Adipose tissue (tissue), 3 donors: ENCODE data around the gene STAB1. TPM values are rescaled to one million over a fixed set of nuclear protein-coding genes. Genes with fewer than 3 reads are reported as not detected.

Experiments used
- H3K27ac ChIP-seq: one replicate; pipeline ENCODE4 v1.5.1; 2013; ENCODE audit warnings: low read depth, low read length
- WGBS, 3 donors: extraction: QIAGEN DNeasy Blood & Tissue Kit; methylation state at CpG; one replicate each; pipeline ENCODE4 v1.1.7; 2013; 5-methylcytosine and 5-hydroxymethylcytosine counted together
- polyA plus RNA-seq, 3 donors: library from polyadenylated mRNA; stranded (reverse); fragments of 200-250 nt; gene quantifications; one replicate each; pipeline ENCODE4 v1.2.3, GENCODE V29; 2013
- donor health status: healthy with polysubstance abuse.
- donor health status: Bipolar disorder and iron deficiency.
- donor health status: healthy.

The STAB1 gene
- polyA plus RNA-seq, 3 donors, result 22.6 to 199 (median 166) TPM

GRCh38 chr3:52456169-52456799, 38.9 kb upstream of the STAB1 start:
- WGBS, 3 donors, result 10 to 25% (median 15%) methylated on average over 12 to 13 of the region's 13 CpGs
- no peak overlapping the region for H3K27ac ChIP-seq

- 68 to 84% (median 81%) methylated on average over 5 of the region's 5 CpGs for WGBS, 3 donors
Observed at GRCh38 chr3:52456800-52457183, 38.3 kb upstream of the STAB1 start.

DNA sequence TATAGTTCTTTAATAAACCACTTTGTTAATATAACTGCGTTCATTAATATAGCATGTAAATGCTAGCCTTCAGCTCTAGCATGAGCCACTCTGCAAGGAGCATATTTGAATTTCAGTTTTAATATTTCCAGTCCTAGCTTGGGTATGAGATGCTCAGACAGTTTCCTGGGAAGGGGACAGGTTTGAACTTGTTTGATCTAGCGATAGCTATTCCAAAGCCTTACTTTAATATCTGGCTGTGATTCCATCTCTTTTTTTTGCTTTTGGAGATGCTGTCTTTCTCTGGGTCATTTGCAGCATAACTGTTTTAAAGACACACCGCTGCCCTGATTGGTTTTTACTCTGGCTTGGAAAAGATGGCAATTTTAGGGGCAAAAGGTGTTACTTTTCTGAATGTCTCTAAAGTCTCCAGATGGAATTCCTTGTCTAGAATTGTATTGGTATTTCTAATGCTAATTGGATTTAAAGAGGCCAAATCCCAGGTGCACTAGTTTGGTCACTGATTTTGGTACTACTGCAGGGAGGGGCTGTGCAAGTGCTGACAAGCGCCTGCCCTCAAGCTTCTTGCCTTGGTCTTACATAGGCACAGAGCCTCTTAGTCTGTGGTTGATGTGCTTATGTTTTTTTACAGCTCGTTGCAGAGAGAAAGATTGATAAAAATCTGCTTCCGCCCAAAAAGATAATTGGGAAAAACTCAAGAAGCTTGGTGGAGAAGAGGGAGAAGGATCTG, 36.9 kb upstream of the STAB1 start:
- 80 to 82% (median 81%) methylated on average over 6 of the region's 6 CpGs for WGBS, 3 donors
- no peak overlapping the region for H3K27ac ChIP-seq

More at GRCh38 chr3:52456800-52457183, 38.3 kb upstream of the STAB1 start:
- no peak overlapping the region for H3K27ac ChIP-seq

GRCh38 chr3:52458770-52459545, 36.2 kb upstream of the STAB1 start:
- H3K27ac ChIP-seq, result no peak overlapping the region
- WGBS, 3 donors, result 91 to 97% (median 91%) methylated on average over 14 of the region's 14 CpGs

DNA sequence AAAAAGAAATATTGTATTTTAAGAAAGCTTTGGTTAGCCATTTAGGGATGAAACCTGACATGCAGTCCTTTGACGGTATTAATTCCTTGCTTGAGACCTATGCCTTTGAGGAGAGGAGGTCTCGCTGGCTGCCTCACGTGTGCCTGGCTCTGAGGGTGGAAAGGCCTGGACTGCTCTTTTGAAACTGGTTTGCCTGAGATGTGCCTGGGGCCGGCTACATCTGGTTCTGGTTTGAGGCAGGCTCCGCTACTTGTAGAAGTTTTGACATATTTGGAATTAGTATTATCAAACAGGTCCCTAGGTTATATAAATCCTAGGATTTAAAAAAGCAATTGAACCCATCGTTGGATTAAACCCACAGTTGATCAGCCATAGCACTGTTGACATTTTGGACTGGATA, 33.3 kb upstream of the STAB1 start:
- H3K27ac ChIP-seq, result no peak overlapping the region
- WGBS, 3 donors, result 82 to 89% (median 88%) methylated on average over 6 of the region's 6 CpGs

DNA sequence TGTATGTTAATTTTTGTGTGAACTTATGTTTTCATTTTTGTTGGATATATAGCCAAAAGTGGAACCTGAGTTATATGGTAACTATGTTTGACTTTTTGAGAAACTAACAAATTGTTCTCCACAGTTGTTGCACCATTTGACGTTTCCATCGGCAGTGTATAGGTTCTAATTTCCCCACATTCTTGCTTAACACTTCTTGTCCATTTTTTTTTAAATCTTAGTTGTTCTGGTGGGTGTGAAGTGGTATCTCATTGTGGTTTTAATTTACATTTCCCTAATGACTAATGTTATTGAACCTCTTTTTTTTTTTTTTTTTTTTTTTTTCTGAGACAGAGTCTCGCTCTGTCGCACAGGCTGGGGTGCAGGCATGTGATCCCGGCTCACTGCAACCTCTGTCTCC, 31.7 kb upstream of the STAB1 start:
- H3K27ac ChIP-seq, result no peak overlapping the region
- WGBS, 3 donors, result 74 to 85% (median 84%) methylated on average over 5 of the region's 5 CpGs

GRCh38 chr3:52468336-52468735, 26.8 kb upstream of the STAB1 start:
- WGBS, 3 donors, result 47 to 77% (median 49%) methylated on average over 9 of the region's 9 CpGs
- no peak overlapping the region for H3K27ac ChIP-seq

- WGBS, 3 donors, result 75 to 79% (median 79%) methylated on average over 5 of the region's 5 CpGs
- H3K27ac ChIP-seq, result no peak overlapping the region
Observed at GRCh38 chr3:52469001-52469400, 26.1 kb upstream of the STAB1 start.

- H3K27ac ChIP-seq, result no peak overlapping the region
- WGBS, 3 donors, result 91 to 96% (median 95%) methylated on average over 4 of the region's 4 CpGs
Observed at GRCh38 chr3:52470920-52471319, 24.2 kb upstream of the STAB1 start.

- H3K27ac ChIP-seq, result no peak overlapping the region
- WGBS, 3 donors, result 54 to 62% (median 59%) methylated on average over 26 of the region's 26 CpGs
Observed at GRCh38 chr3:52471371-52472238, 23.5 kb upstream of the STAB1 start.

- H3K27ac ChIP-seq, result no peak overlapping the region
- 70 to 73% (median 71%) methylated on average over 14 of the region's 14 CpGs for WGBS, 3 donors
Observed at GRCh38 chr3:52472239-52473000, 22.7 kb upstream of the STAB1 start.

- H3K27ac ChIP-seq, result no peak overlapping the region
- 82 to 88% (median 85%) methylated on average over 5 of the region's 5 CpGs for WGBS, 3 donors
Observed at GRCh38 chr3:52473026-52473425, 22.1 kb upstream of the STAB1 start.

GRCh38 chr3:52477076-52477795, 17.9 kb upstream of the STAB1 start:
- no peak overlapping the region for H3K27ac ChIP-seq
- WGBS, 3 donors, result 93 to 95% (median 94%) methylated on average over 16 of the region's 16 CpGs

- no peak overlapping the region for H3K27ac ChIP-seq
- 86 to 95% (median 88%) methylated on average over 6 of the region's 6 CpGs for WGBS, 3 donors
Observed at GRCh38 chr3:52477796-52478095, 17.4 kb upstream of the STAB1 start.

DNA sequence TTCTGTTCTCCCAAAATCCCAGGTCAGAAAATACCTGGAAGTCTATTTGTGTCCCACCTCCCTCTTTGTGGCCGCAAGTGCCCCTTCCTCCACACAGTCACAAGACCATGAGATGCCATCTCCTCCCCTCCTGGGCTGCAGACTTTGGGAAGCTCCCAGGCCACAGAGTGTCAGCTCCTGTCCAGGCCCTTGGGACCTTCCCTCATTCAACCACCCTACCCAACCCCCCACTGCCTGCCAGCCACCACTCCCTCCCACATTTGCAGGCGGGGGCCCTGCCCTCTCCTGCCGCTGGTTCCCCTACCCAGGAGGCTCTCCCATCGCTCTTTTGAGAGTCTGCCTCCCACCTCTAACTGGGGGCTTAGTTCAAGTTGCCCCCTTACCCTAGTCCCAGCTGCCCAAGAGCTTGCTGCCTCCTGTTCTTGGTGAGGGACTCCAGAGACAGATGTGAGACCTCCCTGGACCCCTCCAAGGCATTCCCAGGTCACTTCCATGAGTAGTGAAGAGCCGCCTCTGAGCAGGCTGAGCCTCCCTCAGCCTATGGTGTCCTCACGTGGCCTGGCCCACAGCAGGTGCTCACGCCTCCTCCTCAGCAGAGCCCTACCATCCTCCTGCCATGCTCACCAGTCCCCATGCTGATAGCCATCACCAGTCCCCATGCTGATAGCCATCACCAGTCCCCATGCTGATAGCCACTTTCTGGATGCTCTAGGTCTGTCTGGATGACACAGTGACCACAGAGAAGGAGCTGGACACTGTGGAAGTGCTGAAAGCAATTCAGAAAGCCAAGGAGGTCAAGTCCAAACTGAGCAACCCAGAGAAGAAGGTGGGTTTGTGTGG, 15.9 kb upstream of the STAB1 start:
- H3K27ac ChIP-seq, result no peak overlapping the region
- WGBS, 3 donors, result 92 to 96% (median 95%) methylated on average over 7 of the region's 7 CpGs

- H3K27ac ChIP-seq, result no peak overlapping the region
- 79 to 89% (median 80%) methylated on average over 16 of the region's 16 CpGs for WGBS, 3 donors
Observed at GRCh38 chr3:52479877-52480575, 15.1 kb upstream of the STAB1 start.
